Adipocyte (in vitro differentiated cells): ENCODE results near the gene LRRTM4.
"Not testable (repeated sequence)": the region's sequence is repeated elsewhere in the genome, so short reads cannot be mapped to it uniquely, and the experiment has no call there.

Source experiments
- DNase-seq: peaks from one replicate; pipeline ENCODE4 v3.0.0-alpha.2; 2015; ENCODE audit warnings: low read depth
- H3K27me3 ChIP-seq: replicated peaks from 2 replicates; pipeline ENCODE4 v1.7.0; 2013; ENCODE audit warnings: mild to moderate bottlenecking, low read length, moderate library complexity; ENCODE audit not compliant: control insufficient read depth, insufficient read depth
- H3K36me3 ChIP-seq: 2 replicates; pipeline ENCODE4 v1.7.0; 2013; ENCODE audit warnings: low read length, mild to moderate bottlenecking, moderate library complexity; ENCODE audit not compliant: control insufficient read depth, insufficient read depth, severe bottlenecking
- H3K4me1 ChIP-seq: 2 replicates; pipeline ENCODE4 v1.7.0; 2013; ENCODE audit warnings: mild to moderate bottlenecking, low read length, moderate library complexity; ENCODE audit not compliant: control insufficient read depth, insufficient read depth
- H3K4me3 ChIP-seq: 2 replicates; pipeline ENCODE4 v1.7.0; 2013; ENCODE audit warnings: mild to moderate bottlenecking, low read length, moderate library complexity
- H3K9ac ChIP-seq: 2 replicates; pipeline ENCODE4 v1.7.0; 2013; ENCODE audit warnings: mild to moderate bottlenecking, low read length, moderate library complexity
- H3K9me3 ChIP-seq: 2 replicates; pipeline ENCODE4 v1.7.0; 2013; ENCODE audit warnings: mild to moderate bottlenecking, low read length, moderate library complexity; ENCODE audit not compliant: control insufficient read depth

Gene LRRTM4

GRCh38 chr2:77169426-77169825, 352.8 kb downstream of the LRRTM4 start:
- Histone ChIP-seq H3K27me3 (no peaks in the 10 kb centered on the region), H3K36me3 (no peaks in the 10 kb centered on the region), H3K9me3 (no peaks in the 10 kb centered on the region), H3K4me1 (no peaks in the 10 kb centered on the region), H3K9ac (no peak overlapping the region), H3K4me3 (no peak overlapping the region)
- DNase-seq, result no peak

- H3K4me3 ChIP-seq, H3K4me1 ChIP-seq, H3K36me3 ChIP-seq, H3K27me3 ChIP-seq, H3K9ac ChIP-seq, H3K9me3 ChIP-seq, DNase-seq: not testable (repeated sequence)
Observed at GRCh38 chr2:77164021-77164420, 358.2 kb downstream of the LRRTM4 start.

GRCh38 chr2:77161009-77161408, 361.2 kb downstream of the LRRTM4 start:
- H3K36me3 ChIP-seq, result no peaks in the 10 kb centered on the region
- H3K9me3 ChIP-seq, result no peaks in the 10 kb centered on the region
- no peaks in the 10 kb centered on the region for H3K27me3 ChIP-seq
- H3K4me3 ChIP-seq, result no peak overlapping the region
- H3K9ac ChIP-seq, result no peak overlapping the region
- H3K4me1 ChIP-seq, result no peaks in the 10 kb centered on the region
- no peak for DNase-seq

DNA sequence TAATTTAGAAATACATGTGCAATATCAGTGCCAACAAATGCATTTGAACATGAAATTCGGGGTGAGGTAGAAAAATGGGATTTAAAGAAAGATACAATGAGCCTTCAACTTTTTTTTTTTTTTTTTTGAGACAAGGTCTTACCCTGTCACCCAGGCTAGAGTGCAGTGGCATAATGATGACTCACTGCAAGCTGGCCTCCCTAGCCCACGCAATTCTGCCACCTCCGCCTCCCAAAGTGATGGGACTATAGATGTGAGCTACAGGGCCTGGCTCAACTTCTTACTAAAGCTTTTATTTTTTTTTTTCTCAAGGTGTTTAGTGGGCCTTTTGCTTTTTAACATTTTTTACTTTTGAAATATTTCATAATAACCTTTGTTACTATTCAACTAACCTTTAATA, 365.6 kb downstream of the LRRTM4 start:
- no peaks in the 10 kb centered on the region for H3K4me1 ChIP-seq
- no peak overlapping the region for H3K4me3 ChIP-seq
- no peaks in the 10 kb centered on the region for H3K9me3 ChIP-seq
- H3K27me3 ChIP-seq, result no peaks in the 10 kb centered on the region
- no peak for DNase-seq
- no peak overlapping the region for H3K9ac ChIP-seq
- H3K36me3 ChIP-seq, result no peaks in the 10 kb centered on the region

DNA sequence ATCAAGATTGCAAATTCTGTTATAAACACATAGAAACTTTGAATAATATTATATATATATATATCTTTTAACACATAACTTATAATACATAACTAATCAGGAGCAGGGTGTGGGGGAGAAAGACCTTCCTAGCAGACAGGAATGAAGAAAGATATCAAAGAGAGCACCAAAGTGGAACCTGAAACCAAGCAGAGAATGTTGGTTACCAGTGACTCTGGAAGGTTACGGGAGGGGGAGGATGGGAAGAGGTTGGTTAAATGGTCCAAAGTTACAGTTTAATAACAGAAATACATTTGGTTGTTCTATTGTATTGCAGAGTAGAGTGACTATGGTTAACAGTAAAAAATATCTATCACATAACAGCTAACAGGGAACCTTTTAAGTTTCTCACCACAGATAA, 366.7 kb downstream of the LRRTM4 start:
- no peak overlapping the region for H3K9ac ChIP-seq
- H3K4me1 ChIP-seq, result no peaks in the 10 kb centered on the region
- no peaks in the 10 kb centered on the region for H3K27me3 ChIP-seq
- H3K36me3 ChIP-seq, result no peaks in the 10 kb centered on the region
- DNase-seq, result no peak
- no peak overlapping the region for H3K4me3 ChIP-seq
- no peaks in the 10 kb centered on the region for H3K9me3 ChIP-seq

GRCh38 chr2:77149565-77149964, 372.6 kb downstream of the LRRTM4 start:
- DNase-seq, result no peak
- no peaks in the 10 kb centered on the region for H3K4me1 ChIP-seq
- no peak overlapping the region for H3K9ac ChIP-seq

GRCh38 chr2:77147153-77147552, 375.0 kb downstream of the LRRTM4 start:
- H3K27me3 ChIP-seq, result no peaks in the 10 kb centered on the region
- no peaks in the 10 kb centered on the region for H3K36me3 ChIP-seq
- H3K9ac ChIP-seq, result no peak overlapping the region
- no peak for DNase-seq
- H3K4me3 ChIP-seq, result no peak overlapping the region
- H3K4me1 ChIP-seq, result no peaks in the 10 kb centered on the region
- H3K9me3 ChIP-seq, result peaks cover 14% of the 10 kb centered on the region

More at GRCh38 chr2:77149565-77149964, 372.6 kb downstream of the LRRTM4 start:
- Histone ChIP-seq H3K9me3 (peaks cover 14% of the 10 kb centered on the region), H3K36me3 (no peaks in the 10 kb centered on the region), H3K4me3 (no peak overlapping the region), H3K27me3 (no peaks in the 10 kb centered on the region)

DNA sequence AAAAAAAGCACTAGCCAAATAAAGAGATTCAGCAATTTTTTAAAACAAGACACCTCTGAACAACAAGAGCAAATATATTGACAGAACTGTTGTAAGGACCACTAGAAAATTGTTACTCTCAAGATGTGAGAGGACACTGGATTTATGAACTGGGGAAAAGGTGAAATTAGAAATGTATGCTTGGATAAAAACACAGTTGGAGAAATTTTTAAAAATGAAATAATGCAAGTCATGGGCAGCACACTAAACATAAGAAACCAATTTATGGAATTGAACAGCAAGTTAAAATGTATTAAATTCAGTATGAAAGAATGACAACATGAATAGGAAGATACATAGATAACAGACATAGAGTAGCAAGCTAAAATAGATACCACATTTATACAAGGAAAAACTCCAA, 377.4 kb downstream of the LRRTM4 start:
- no peaks in the 10 kb centered on the region for H3K27me3 ChIP-seq
- no peak overlapping the region for H3K4me3 ChIP-seq
- no peak overlapping the region for H3K9ac ChIP-seq
- H3K36me3 ChIP-seq, result no peaks in the 10 kb centered on the region
- H3K4me1 ChIP-seq, result no peaks in the 10 kb centered on the region
- H3K9me3 ChIP-seq, result peaks cover 7% of the 10 kb centered on the region
- no peak for DNase-seq

DNA sequence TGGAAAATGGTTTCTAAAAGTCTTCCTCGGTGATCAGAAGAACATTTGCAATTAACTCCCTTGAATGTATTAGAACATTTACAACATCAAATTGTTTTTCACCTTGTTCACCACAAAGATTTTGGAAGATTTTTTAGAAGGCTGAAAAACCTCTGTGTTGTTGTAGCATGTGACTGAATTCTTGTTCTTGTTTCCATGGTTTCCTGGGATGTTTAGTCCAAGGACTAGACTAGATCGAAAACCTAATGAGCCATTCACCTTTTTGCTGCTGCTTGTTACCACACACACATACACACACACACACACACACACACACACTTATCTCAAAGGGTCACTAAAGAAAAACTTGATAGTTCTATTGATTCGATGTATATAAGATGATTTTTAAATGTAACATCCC, 380.0 kb downstream of the LRRTM4 start:
- Histone ChIP-seq H3K9me3 (no peaks in the 10 kb centered on the region), H3K36me3 (no peaks in the 10 kb centered on the region), H3K9ac (no peak overlapping the region), H3K4me1 (no peaks in the 10 kb centered on the region), H3K4me3 (no peak overlapping the region), H3K27me3 (no peaks in the 10 kb centered on the region)
- DNase-seq, result no peak

DNA sequence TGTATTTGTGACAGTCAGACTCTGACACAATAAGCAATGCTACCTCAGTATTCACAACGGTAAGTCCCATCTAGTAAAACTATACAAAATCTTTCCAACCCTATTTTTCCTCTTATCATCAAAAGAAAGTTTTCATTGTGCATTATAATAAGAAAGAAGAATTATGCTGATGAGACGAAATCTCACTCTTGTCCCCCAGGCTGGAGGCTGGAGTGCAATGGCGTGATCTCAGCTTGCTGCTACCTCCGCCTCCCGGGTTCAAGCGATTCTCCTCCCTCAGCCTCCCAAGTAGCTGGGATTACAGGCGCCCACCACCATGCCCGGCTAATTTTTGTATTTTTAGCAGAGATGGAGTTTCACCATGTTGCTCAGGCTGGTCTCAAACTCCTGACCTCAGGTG, 393.7 kb downstream of the LRRTM4 start:
- not testable (repeated sequence) for H3K4me3 ChIP-seq, H3K9ac ChIP-seq, H3K27me3 ChIP-seq, H3K4me1 ChIP-seq, DNase-seq, H3K9me3 ChIP-seq, H3K36me3 ChIP-seq

DNA sequence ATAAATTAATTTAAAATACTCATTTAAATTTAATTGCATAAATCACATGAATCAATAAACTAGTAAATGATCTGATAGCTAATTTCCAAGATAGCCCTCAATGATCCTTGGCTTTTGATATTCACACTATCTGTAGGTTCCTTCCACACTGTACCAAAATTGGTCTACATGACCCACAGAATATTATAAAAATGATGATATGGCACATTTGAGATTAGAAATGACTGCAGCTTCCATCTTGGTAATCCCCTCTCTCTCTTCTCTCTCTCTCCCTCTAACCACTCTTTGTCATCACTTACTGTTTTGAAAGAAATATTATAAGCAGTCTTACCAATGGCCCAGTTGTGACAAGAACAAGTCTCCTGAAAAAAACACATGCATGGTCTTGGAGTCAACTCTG, 394.8 kb downstream of the LRRTM4 start:
- DNase-seq, result no peak
- Histone ChIP-seq H3K36me3 (no peaks in the 10 kb centered on the region), H3K27me3 (no peaks in the 10 kb centered on the region), H3K4me3 (no peak overlapping the region), H3K9ac (no peak overlapping the region), H3K4me1 (no peaks in the 10 kb centered on the region), H3K9me3 (no peaks in the 10 kb centered on the region)

GRCh38 chr2:77121518-77121917, 400.7 kb downstream of the LRRTM4 start:
- H3K27me3 ChIP-seq, result no peaks in the 10 kb centered on the region
- no peak for DNase-seq
- H3K9ac ChIP-seq, result no peak overlapping the region
- no peaks in the 10 kb centered on the region for H3K36me3 ChIP-seq
- no peaks in the 10 kb centered on the region for H3K4me1 ChIP-seq
- H3K4me3 ChIP-seq, result no peak overlapping the region
- H3K9me3 ChIP-seq, result no peaks in the 10 kb centered on the region
